Measurements from ENCODE around the gene TUBB6.

The TUBB6 gene

DNA sequence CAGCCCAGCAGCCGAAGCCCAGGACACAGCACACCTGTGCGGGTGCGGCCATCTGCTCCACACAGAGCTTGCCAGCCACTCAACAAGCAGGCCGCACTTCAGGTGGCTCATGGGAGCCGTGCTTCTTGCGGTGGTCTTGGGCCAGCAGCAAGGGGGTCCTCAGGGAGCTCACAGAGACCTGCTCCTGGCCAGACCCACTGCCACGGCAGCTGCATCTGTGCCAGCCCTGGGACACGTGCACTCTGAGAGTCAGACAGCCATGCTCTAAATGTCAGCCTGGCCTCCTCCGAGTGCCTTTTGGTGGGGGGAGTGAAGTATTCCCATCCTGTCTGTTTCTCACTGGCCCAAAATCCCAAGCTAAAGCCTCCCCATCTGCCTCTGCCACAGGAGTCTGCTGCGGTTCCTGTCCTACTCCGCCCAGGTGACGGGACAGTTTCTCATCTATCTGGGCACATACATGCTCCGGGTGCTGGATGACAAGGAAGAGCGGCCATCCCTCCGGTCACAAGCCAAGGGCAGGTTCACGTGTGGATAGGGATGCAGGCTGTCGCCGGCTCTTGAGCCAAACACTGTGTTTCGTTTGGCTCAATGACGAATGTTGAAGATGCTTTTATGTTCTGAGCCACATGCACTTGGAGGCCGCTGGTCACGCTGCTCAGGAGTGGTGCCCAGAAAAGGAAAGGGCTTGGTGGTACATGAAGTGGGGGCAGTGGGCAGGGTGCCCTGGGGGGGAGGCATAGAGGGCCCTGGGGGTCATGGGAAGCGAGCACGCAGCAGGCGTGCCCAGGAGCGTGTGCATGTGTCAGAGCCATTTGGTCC lies 31.1 kb upstream of the TUBB6 start:
- Histone ChIP-seq H3K27me3 (ENCODE audit: insufficient read depth, poor library complexity, severe bottlenecking) (no peaks in the 10 kb centered on the region), H3K27ac (replicated peaks) (no peak overlapping the region), H3K4me3 (replicated peaks; ENCODE audit: insufficient read depth, low read length) (no peak overlapping the region)
- no peak for DNase-seq (ENCODE audit: low read depth in 1 of 2, low spot score in 1 of 2)
- TF ChIP-seq CTCF (IDR thresholded peaks at IDR 0.05; ENCODE audit: insufficient read depth, low read length) (no peak), POLR2AphosphoS5 (IDR thresholded peaks at IDR 0.05; ENCODE audit: low read depth) (no peak), SPI1 (IDR thresholded peaks at IDR 0.05; ENCODE audit: borderline replicate concordance, low read depth) (no peak), GABPA (IDR thresholded peaks at IDR 0.05; ENCODE audit: low read depth) (no peak), REST (IDR thresholded peaks at IDR 0.05; ENCODE audit: insufficient replicate concordance, low read depth) (no peak)

- TF ChIP-seq POLR2AphosphoS5 (IDR thresholded peaks at IDR 0.05; ENCODE audit: low read depth) (no peak), CTCF (IDR thresholded peaks at IDR 0.05; ENCODE audit: insufficient read depth, low read length) (no peak), GABPA (IDR thresholded peaks at IDR 0.05; ENCODE audit: low read depth) (no peak), REST (IDR thresholded peaks at IDR 0.05; ENCODE audit: insufficient replicate concordance, low read depth) (no peak), SPI1 (IDR thresholded peaks at IDR 0.05; ENCODE audit: borderline replicate concordance, low read depth) (no peak)
- Histone ChIP-seq H3K27ac (replicated peaks) (no peak overlapping the region), H3K27me3 (ENCODE audit: insufficient read depth, poor library complexity, severe bottlenecking) (peaks cover 6% of the 10 kb centered on the region), H3K4me3 (replicated peaks; ENCODE audit: insufficient read depth, low read length) (no peak overlapping the region)
- no peak for DNase-seq (ENCODE audit: low read depth in 1 of 2, low spot score in 1 of 2)
These were observed 29.8 kb upstream of the TUBB6 start for GRCh38 chr18:12278215-12278671.

DNA sequence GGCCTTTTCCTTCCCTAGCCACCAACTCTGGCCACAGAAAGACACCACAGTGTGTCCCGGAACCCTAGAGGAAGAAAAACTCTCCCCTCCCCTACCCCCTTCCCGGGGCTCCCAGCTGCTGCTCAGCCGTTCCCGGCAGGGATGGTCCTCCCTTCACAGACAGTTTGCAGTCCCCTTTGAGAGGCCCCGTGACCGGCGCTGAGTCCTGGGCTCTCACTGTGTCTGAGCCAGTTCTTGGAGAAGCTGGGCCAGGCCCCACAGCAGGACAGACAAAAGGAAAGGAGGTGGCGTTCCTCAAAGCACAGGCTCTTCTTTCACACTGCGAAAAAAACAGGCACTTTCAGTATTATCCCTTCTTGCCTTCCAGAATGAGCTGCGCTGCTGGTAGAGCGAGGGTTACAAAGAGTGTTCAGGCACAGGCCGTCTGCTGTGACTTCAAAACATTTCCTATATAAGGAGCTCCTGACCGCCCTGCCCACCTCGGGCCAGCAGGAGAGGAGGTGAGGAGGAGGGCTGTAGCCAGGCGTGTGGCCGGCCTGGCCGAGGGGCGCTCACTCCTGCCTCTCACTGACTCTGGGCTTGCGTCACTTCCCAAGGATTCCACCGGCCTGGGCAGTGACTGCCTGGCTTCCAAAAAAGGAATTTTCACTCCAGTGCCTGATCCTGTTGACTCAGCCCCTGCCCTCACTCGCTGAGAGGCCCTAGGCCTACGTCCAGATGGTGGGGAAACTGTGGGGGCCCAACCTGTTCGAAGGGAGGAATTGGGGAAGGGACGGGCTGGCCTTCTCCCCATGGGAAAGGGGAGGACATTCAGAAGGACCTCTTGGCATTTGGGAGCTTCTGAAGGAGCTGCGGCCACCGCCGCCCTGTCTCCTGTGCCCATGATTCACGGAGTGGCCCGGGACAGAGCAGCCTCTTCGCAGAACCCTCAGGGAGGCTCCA lies 29.0 kb upstream of the TUBB6 start:
- no peak overlapping the region for H3K4me3 ChIP-seq (replicated peaks; ENCODE audit: insufficient read depth, low read length)
- TF ChIP-seq CTCF (IDR thresholded peaks at IDR 0.05; ENCODE audit: insufficient read depth, low read length) (no peak), GABPA (IDR thresholded peaks at IDR 0.05; ENCODE audit: low read depth) (no peak)
- no peak overlapping the region for H3K27ac ChIP-seq (replicated peaks)
- H3K27me3 ChIP-seq (ENCODE audit: insufficient read depth, poor library complexity, severe bottlenecking), result peaks cover 11% of the 10 kb centered on the region
- DNase-seq (ENCODE audit: low read depth in 1 of 2, low spot score in 1 of 2), result no peak

Data from HL-60 (cell line).